Kidney (tissue), 14 donors: ENCODE measurements around the gene TMEM154. TPM values are rescaled to one million over a fixed set of nuclear protein-coding genes. Genes with fewer than 3 reads are reported as not detected.

Source experiments
- DNase-seq, 5 donors: peaks; one replicate each; pipeline ENCODE4 v3.0.0-alpha.2; 2013 to 2020
- FAIRE-seq: peaks from 2 replicates; lab custom pipeline; 2012; peaks lifted over from hg19 to GRCh38; lab: Jason Lieb, UNC
- H3K27ac ChIP-seq, 2 donors: one replicate each; pipeline ENCODE4 v1.7.0; 2013; ENCODE audit warnings: low read depth in 2 of 2, low read length in 2 of 2, inconsistent platforms in 1 of 2
- H3K27me3 ChIP-seq: one replicate; pipeline ENCODE4 v1.7.1; 2013; ENCODE audit warnings: low read length, inconsistent platforms; ENCODE audit not compliant: control insufficient read depth, insufficient read depth
- H3K36me3 ChIP-seq, 3 donors: one replicate each; pipeline versions ENCODE4 v1.7.0 to v1.7.1; 2013; ENCODE audit warnings: low read length in 3 of 3, control low read depth in 1 of 3, inconsistent platforms in 1 of 3; ENCODE audit not compliant: insufficient read depth in 3 of 3, control insufficient read depth in 2 of 3
- H3K4me1 ChIP-seq, 3 donors: one replicate each; pipeline versions ENCODE4 v1.7.0 to v1.7.1; 2013; ENCODE audit warnings: low read length in 3 of 3, inconsistent platforms in 1 of 3, low read depth in 1 of 3; ENCODE audit not compliant: control insufficient read depth in 2 of 3, insufficient read depth in 2 of 3
- H3K4me3 ChIP-seq, 3 donors: one replicate each; pipeline versions ENCODE4 v1.7.0 to v1.8.1; 2013; ENCODE audit warnings: low read length in 3 of 3, control low read depth in 1 of 3, inconsistent platforms in 1 of 3
- H3K9ac ChIP-seq, 3 donors: one replicate each; pipeline versions ENCODE4 v1.7.0 to v1.7.1; 2013; ENCODE audit warnings: low read length in 3 of 3, control low read depth in 1 of 3, inconsistent platforms in 1 of 3
- H3K9me3 ChIP-seq, 3 donors: one replicate each; pipeline versions ENCODE4 v1.7.0 to v1.7.1; 2013; ENCODE audit warnings: low read length in 3 of 3, control low read depth in 1 of 3, inconsistent platforms in 1 of 3; ENCODE audit not compliant: control insufficient read depth in 2 of 3, insufficient read depth in 1 of 3
- CTCF ChIP-seq: IDR thresholded peaks from 3 replicates; pipeline ENCODE4 v1.5.1; 2012; ENCODE audit warnings: mild to moderate bottlenecking, moderate library complexity, borderline replicate concordance; ENCODE audit not compliant: insufficient read depth; ENCODE audit errors: extremely low read depth
- intact Hi-C: fragments of 100-400 bp; cut with DNase I; formaldehyde crosslinking; loops from one replicate; pipeline ENCODE4 v1.11.1; 2022
- polyA plus RNA-seq: library from polyadenylated mRNA; stranded (reverse); fragments of 350-450 nt; fragmentation: Illumina TruSeq; extraction: RNeasy Lipid Tissue Mini Kit (QIAGEN cat#74804); gene quantifications from one replicate; pipeline ENCODE4 v1.2.3, GENCODE V29; 2014; ENCODE audit warnings: low read depth, low replicate concordance; ENCODE audit not compliant: insufficient read depth
- total RNA-seq: library from RNA; stranded (reverse); fragmentation: NEBNext Ultra II Directional; extraction: Animal tissue kit (Norgen Biotek cat#: 25700); gene quantifications from one replicate; pipeline ENCODE4 v1.2.1, GENCODE V29; 2021
- donor health status: control.
- donor health status: control.
- donor health status: control.
- donor health status: control.
- donor health status: control.
- donor health status: DM: yes; HTN: yes; CAD: no.
- donor health status: Normal renal cell carcinoma (clear cell type).

TMEM154 gene
- total and polyA plus RNA-seq, 2 donors from 2014 or later: 0.09 to 11.0 TPM

DNA sequence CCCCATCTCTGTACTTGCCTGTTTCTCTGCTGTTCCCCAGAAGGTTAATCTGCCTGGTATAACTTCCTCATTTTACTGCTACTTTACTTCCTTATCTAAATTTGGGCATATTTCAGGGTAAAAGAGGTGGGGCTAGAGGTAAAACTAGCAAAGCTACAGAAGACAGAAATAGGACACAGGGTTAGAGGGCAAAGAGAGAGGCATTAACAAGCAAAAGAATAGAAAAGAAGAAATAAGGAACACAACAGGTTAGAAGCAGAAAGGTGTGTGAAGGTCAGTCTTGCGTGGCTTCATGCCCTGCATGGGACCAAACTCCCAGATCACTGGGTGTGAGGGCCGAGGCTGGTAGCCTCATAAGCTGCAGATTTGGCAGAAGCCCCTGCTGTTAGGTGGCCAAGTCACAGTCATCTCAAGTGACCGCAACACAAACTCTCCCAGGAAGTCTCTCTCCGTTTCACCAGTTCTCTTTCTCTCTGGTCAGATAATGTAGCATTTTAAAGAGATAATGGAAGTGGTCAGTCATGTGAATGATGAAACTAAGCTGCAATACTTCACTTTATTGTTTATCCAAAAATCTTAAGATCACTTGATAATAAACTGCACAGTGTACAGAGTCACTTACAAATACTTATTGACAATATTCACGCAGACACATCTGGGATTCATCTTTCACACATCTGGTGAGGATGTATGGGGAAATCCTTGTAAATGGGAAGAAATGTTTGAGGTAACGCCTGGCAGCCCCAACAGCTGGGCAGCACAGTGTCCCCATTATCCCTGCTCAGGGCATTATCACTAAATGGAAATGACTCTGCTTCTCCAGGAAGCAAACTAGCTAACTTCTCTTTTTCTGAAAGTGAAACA lies 16.4 kb downstream of the TMEM154 start:
- DNase-seq (no peak), FAIRE-seq (no peak)
- H3K27me3 ChIP-seq: no peaks in the 10 kb centered on the region
- TF ChIP-seq CTCF: no peak
- H3K27ac ChIP-seq: no peak overlapping the region
- no peaks in the 10 kb centered on the region for H3K9me3 ChIP-seq
- no peaks in the 10 kb centered on the region for H3K36me3 ChIP-seq
- no peak overlapping the region for H3K4me3 ChIP-seq
- H3K4me1 ChIP-seq: peaks cover 0 to 2% (median 0%) of the 10 kb centered on the region in 3 donors
- intact Hi-C loops: no loop called here
- no peak overlapping the region for H3K9ac ChIP-seq

- no peak for TF ChIP-seq CTCF
- Histone ChIP-seq H3K4me3 (no peak overlapping the region), H3K27ac (no peak overlapping the region), H3K9me3 (peaks cover 0 to 8% (median 2%) of the 10 kb centered on the region in 3 donors), H3K4me1 (peaks cover 0 to 2% (median 0%) of the 10 kb centered on the region in 3 donors), H3K36me3 (no peaks in the 10 kb centered on the region), H3K27me3 (no peaks in the 10 kb centered on the region), H3K9ac (no peak overlapping the region)
- intact Hi-C loops: no loop called here
- FAIRE-seq (no peak), DNase-seq (no peak)
Observed at GRCh38 chr4:152661649-152662048, 18.1 kb downstream of the TMEM154 start.

- H3K4me1 ChIP-seq: peaks cover 0 to 2% (median 0%) of the 10 kb centered on the region in 3 donors
- TF ChIP-seq CTCF: no peak
- H3K9ac ChIP-seq: no peak overlapping the region
- intact Hi-C loops: no loop called here
- no peak overlapping the region for H3K27ac ChIP-seq
- FAIRE-seq (no peak), DNase-seq (no peak)
- no peak overlapping the region for H3K4me3 ChIP-seq
- H3K36me3 ChIP-seq: no peaks in the 10 kb centered on the region
- no peaks in the 10 kb centered on the region for H3K27me3 ChIP-seq
- peaks cover 0 to 8% (median 2%) of the 10 kb centered on the region in 3 donors for H3K9me3 ChIP-seq
Observed at GRCh38 chr4:152660526-152660925, 19.3 kb downstream of the TMEM154 start.
